Activated CD4-positive, alpha-beta memory T cell treated with anti-CD3 and anti-CD28 coated beads, Interleukin-2, amount 10 ng/mL, durations not matched to agents 7 days and 5 days (primary cell): ENCODE results near the gene KRT37. TPM values are rescaled to one million over a fixed set of nuclear protein-coding genes. Genes with fewer than 3 reads are reported as not detected.
"Not testable (repeated sequence)": the region's sequence is repeated elsewhere in the genome, so short reads cannot be mapped to it uniquely, and the experiment has no call there.

Experiments
- CTCF ChIA-PET: fragments of 350-600 bp; sonication (Branson Sonifier 250); formaldehyde crosslinking; loops from one replicate; lab custom pipeline; 2021; ENCODE audit warnings: antibody characterized with exemption, inconsistent platforms; lab: Charles Lee
- POLR2A ChIA-PET: fragments of 350-600 bp; sonication (Branson Sonifier 250); formaldehyde crosslinking; loops from one replicate; lab custom pipeline; 2021; ENCODE audit warnings: antibody characterized with exemption; lab: Charles Lee
- DNase-seq: peaks from one replicate; pipeline ENCODE4 v3.0.0-alpha.2; 2020
- H3K27ac Mint-ChIP-seq: one replicate; pipeline ENCODE4 v1.8.0; 2021; ENCODE audit warnings: mild to moderate bottlenecking, mixed read lengths
- H3K27me3 Mint-ChIP-seq: one replicate; pipeline ENCODE4 v1.8.0; 2021; ENCODE audit warnings: mixed read lengths
- H3K36me3 Mint-ChIP-seq: one replicate; pipeline ENCODE4 v1.8.0; 2021; ENCODE audit warnings: low read depth, mixed read lengths
- H3K4me1 Mint-ChIP-seq: one replicate; pipeline ENCODE4 v1.8.0; 2021; ENCODE audit warnings: mixed read lengths
- H3K4me3 Mint-ChIP-seq: one replicate; pipeline ENCODE4 v1.8.0; 2021; ENCODE audit warnings: mild to moderate bottlenecking, mixed read lengths
- H3K9me3 Mint-ChIP-seq: one replicate; pipeline ENCODE4 v1.8.0; 2021; ENCODE audit warnings: mixed read lengths
- total RNA-seq, 2 experiments: library from RNA; stranded (reverse); gene quantifications; one replicate each; pipeline ENCODE4 v1.2.3, GENCODE V29; 2021

KRT37 gene
- total RNA-seq, 2 experiments from 2014 or later, result not detected

DNA sequence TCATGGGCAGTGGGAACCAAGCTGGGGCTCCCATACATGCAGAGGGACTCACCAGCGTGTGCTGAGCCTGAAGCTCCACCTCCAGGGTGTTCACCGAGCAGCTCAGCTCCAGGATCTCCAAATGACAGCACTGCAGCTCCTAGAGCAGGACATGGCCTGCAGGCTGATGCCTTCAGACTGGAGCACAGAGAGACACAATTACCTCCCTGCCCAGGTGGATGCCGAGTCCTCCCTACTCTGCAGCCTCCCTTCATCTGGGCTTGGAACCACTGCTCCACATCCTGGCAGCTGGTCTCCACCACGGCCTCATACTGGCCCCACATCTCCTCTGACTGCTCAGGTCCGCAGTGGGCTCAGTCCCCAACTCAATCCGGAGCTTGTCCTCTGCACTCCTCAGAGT is 24.6 kb upstream of the KRT37 start:
- Mint-ChIP-seq H3K27me3 (peaks cover 3% of the 10 kb centered on the region), H3K4me3 (no peak overlapping the region), H3K9me3 (no peaks in the 10 kb centered on the region), H3K4me1 (no peaks in the 10 kb centered on the region), H3K36me3 (no peaks in the 10 kb centered on the region), H3K27ac (no peak overlapping the region)
- ChIA-PET CTCF (no interaction called here), POLR2A (no interaction called here)
- no peak for DNase-seq

DNA sequence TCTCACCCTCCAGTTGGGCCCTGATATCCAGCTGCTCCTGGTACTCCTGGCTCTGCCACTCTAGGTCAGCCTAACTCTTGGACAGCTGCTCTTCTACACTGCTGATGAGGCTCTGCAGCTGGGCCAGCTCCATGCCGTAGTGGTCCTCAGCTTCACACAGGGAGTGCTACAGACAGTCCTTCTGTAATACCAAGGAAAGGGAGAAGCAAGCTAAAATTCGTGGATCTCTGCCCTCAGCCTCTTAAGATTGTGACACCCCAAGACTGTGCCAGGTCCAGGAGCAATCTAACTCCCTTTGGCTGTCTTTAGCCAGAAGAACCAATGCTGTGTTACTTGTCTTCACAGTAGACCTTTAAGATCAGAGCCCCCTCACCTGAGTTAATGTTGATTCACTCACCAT is 24.1 kb upstream of the KRT37 start:
- Mint-ChIP-seq H3K4me1 (no peaks in the 10 kb centered on the region), H3K9me3 (no peaks in the 10 kb centered on the region), H3K27me3 (peaks cover 3% of the 10 kb centered on the region), H3K4me3 (no peak overlapping the region), H3K36me3 (no peaks in the 10 kb centered on the region), H3K27ac (no peak overlapping the region)
- POLR2A ChIA-PET, result no interaction called here
- CTCF ChIA-PET, result no interaction called here
- no peak for DNase-seq

DNA sequence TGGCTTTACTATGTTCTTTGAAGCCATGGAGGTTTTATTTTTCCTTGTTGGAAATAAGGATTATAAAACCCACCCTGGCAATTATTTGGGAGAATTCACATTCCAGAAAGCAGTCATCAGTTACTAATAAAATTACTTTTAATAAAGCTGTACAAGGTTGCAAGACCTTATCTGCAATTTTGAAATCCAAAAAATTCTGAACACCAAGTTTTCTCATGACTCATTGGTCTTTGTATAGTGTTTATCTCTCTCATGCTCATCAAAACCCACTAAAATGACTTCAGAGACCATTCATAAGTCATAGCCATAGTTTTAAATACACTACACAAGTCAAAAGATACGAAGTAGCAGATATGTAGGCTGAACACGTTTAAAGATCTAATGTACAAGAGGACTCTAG is 22.4 kb upstream of the KRT37 start:
- ChIA-PET POLR2A (no interaction called here), CTCF (no interaction called here)
- Mint-ChIP-seq H3K9me3 (no peaks in the 10 kb centered on the region), H3K36me3 (no peaks in the 10 kb centered on the region), H3K27ac (no peak overlapping the region), H3K4me3 (no peak overlapping the region), H3K4me1 (no peaks in the 10 kb centered on the region), H3K27me3 (peaks cover 5% of the 10 kb centered on the region)
- DNase-seq, result no peak

DNA sequence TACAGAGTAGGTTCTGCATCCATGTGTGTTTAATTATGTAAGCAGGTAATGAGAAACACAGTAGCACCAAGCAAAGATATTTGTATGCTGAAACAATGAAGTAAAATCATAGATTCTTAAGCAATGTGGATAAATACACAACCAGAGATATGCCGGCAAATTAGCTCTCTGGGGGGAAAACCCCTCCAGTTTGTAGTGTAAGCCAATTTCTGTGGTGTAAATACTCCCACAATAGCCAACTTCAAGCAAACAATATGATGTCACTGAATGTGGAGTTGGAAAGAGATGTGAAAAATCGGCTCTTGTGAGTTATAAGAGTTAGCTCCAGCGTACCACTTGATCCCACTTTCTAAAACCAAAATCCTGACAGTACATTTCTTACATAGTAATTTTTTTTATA is 20.3 kb upstream of the KRT37 start:
- Mint-ChIP-seq H3K9me3 (no peaks in the 10 kb centered on the region), H3K4me3 (no peak overlapping the region), H3K36me3 (no peaks in the 10 kb centered on the region), H3K27me3 (peaks cover 5% of the 10 kb centered on the region), H3K4me1 (no peaks in the 10 kb centered on the region), H3K27ac (no peak overlapping the region)
- ChIA-PET CTCF (no interaction called here), POLR2A (no interaction called here)
- DNase-seq, result no peak

DNA sequence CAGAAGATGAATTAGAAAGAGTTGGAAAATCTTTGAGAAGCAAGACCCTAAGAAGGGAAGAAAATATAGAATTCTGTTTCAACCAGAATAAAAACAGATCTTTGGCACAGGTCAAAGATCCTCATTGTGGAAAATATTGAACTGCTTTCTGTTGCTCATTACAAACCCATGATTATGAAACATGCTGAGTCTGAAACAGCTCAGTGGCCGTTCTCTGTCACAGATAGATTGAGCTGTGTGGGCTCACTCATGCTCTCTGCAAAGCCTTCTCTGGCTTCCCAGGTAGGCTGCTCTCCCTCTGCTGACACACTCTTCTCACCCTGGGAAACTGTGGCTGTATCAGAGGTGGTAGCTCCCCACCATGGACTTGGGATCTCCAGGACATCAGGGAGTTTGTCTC is 19.8 kb upstream of the KRT37 start:
- Mint-ChIP-seq H3K4me1 (no peaks in the 10 kb centered on the region), H3K36me3 (no peaks in the 10 kb centered on the region), H3K4me3 (no peak overlapping the region), H3K9me3 (no peaks in the 10 kb centered on the region), H3K27me3 (peaks cover 5% of the 10 kb centered on the region), H3K27ac (no peak overlapping the region)
- no peak for DNase-seq
- CTCF ChIA-PET, result no interaction called here
- POLR2A ChIA-PET, result no interaction called here

DNA sequence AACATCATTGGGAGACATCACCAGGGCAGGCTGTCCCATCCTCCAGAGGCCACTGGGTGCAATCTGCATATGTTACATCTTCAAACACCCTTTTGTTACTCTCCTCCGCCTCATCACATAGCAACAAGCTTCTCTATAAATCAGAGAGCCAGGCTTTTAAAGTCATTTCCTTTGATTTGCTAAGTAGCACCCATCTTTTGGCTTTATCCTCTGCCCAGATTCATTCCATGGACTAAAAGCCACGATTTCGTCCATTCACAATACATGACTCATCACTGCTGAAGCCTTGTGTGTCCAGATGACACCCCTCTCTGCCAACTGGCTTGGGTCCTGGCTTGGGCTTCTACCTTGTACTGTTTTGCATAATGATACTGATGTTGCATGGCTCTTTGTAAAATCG is 18.4 kb upstream of the KRT37 start:
- no peak overlapping the region for H3K4me3 Mint-ChIP-seq
- no peaks in the 10 kb centered on the region for H3K36me3 Mint-ChIP-seq
- no peaks in the 10 kb centered on the region for H3K4me1 Mint-ChIP-seq
- H3K27ac Mint-ChIP-seq, result no peak overlapping the region
- H3K9me3 Mint-ChIP-seq, result no peaks in the 10 kb centered on the region
- CTCF ChIA-PET, result no interaction called here
- peaks cover 5% of the 10 kb centered on the region for H3K27me3 Mint-ChIP-seq
- POLR2A ChIA-PET, result no interaction called here
- no peak for DNase-seq

DNA sequence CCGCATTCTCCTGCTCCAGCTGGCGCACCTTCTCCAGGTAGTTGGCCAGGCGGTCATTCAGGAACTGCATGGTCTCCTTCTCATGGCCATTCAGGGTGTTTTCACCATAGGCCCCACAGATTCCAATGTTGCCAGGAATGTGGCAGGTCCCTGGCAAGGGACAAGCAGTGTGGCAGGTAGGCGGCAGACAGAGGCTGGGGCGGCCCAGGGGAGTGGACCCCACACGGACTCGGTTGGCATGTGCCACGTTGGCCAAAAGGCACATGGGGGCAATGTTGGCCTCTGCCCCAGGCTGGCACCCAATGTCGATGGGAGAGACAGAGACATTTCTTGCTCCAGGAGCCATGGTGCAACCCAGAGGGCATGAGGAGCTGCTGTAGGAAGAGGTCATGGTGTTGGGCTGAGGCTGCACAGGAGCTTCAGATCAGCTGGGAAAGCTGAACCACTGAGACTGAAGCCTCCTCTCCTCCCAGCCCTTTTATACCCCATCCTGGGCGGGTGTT is 16.2 kb upstream of the KRT37 start, which contains the start of gene KRT38:
Gene KRT38, minus strand, starts transcription at position 453 of the 503 bp plus-strand sequence. Its CDS starts 62 bp downstream, at position 391.
- no peak within 1 kb of the TSS for H3K27ac Mint-ChIP-seq
- H3K27me3 Mint-ChIP-seq, result peaks cover 3% of the 10 kb centered on the region
- H3K4me1 Mint-ChIP-seq, result no peaks in the 10 kb centered on the region
- DNase-seq, result no peak
- ChIA-PET POLR2A (no interaction called here), CTCF (no interaction called here)
- H3K9me3 Mint-ChIP-seq, result no peaks in the 10 kb centered on the region
- H3K36me3 Mint-ChIP-seq, result no peaks in the 10 kb centered on the region
- no peak within 1 kb of the TSS for H3K4me3 Mint-ChIP-seq

DNA sequence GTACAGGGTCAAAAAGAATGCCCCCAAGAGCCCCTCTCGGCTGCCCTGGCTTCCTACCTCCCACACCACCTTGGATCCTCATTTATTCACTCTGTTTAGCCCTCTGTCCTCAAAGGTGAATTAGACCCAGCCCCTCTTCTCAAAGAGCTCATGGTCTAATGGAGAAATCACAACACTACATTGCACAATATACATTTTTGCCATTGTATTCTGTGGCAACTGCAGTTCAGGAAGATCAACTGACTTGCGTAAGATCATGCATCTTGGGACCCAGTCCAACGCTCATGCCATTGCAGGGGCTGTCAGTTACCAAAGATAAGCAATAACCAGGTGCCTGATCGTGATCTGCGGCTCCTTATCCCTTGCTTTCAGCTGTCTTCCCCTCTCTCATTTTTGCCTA is 15.0 kb upstream of the KRT37 start:
- POLR2A ChIA-PET, result no interaction called here
- Mint-ChIP-seq H3K36me3 (no peaks in the 10 kb centered on the region), H3K9me3 (no peaks in the 10 kb centered on the region), H3K27me3 (peaks cover 3% of the 10 kb centered on the region), H3K4me3 (no peak overlapping the region), H3K4me1 (no peaks in the 10 kb centered on the region), H3K27ac (no peak overlapping the region)
- CTCF ChIA-PET, result no interaction called here
- DNase-seq, result no peak

DNA sequence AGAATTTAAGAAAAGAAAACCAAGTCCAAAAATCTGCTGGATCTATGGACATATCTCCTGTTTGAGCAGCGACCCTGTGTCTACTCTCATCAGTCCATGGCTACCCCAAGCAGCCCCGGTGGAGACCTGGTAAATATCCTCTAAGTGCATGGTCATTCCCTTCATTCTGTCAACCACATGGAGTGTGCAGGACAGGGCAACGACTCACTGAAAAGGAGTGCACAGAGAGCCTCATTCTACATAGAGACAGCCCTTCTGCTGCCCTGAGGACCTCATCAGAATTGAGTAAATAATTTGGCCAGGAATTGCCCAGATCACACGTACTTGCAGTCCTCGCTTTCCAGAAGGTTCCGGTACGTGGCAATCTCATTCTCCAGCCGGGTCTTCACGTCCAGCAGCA is 13.4 kb upstream of the KRT37 start:
- H3K36me3 Mint-ChIP-seq, result no peaks in the 10 kb centered on the region
- H3K27me3 Mint-ChIP-seq, result peaks cover 1% of the 10 kb centered on the region
- H3K4me3 Mint-ChIP-seq, result no peak overlapping the region
- CTCF ChIA-PET, result no interaction called here
- POLR2A ChIA-PET, result no interaction called here
- no peak for DNase-seq
- no peaks in the 10 kb centered on the region for H3K9me3 Mint-ChIP-seq
- H3K4me1 Mint-ChIP-seq, result no peaks in the 10 kb centered on the region
- no peak overlapping the region for H3K27ac Mint-ChIP-seq

DNA sequence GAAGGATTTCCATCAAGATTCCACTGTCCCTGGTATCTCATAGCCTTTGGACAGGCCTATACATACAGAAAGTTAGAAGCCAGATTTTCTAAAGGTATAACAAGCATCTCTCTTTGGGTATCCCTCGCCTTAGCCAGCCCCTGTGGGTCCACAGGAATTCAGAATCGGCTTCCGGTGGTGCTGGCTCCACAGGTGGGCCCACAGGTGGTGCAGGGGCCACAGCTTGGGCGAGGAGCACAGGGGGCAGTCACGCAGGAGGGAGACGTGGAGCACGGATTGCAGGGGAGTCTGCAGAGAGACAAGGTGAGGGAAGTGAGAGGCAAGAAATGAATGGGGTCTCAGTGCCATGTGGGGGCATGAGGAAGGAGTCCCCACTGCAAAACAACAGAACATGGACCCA is 12.9 kb upstream of the KRT37 start:
- no peaks in the 10 kb centered on the region for H3K4me1 Mint-ChIP-seq
- CTCF ChIA-PET, result no interaction called here
- H3K9me3 Mint-ChIP-seq, result no peaks in the 10 kb centered on the region
- POLR2A ChIA-PET, result no interaction called here
- H3K36me3 Mint-ChIP-seq, result no peaks in the 10 kb centered on the region
- no peak overlapping the region for H3K4me3 Mint-ChIP-seq
- DNase-seq, result no peak
- H3K27me3 Mint-ChIP-seq, result peaks cover 1% of the 10 kb centered on the region
- H3K27ac Mint-ChIP-seq, result no peak overlapping the region

DNA sequence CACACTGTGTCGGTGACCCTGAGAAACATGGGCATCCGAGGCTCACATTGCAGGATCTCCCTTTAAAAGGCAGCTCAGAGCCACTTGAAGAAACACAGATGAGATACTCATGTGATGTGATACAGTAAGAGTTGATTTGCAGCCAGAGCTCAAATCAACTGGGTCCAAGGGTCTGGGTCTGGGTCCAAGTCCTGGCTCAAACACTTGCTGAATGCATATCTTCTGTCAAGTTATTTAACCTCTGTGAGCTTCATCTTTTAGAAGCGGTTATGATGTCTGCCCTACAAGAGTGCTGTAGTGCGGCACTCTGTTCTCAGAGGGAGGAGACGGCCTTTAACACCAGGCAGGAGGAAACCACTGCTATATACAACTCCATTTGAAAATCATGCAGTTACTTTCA is 10.0 kb upstream of the KRT37 start:
- no peak overlapping the region for H3K27ac Mint-ChIP-seq
- CTCF ChIA-PET, result no interaction called here

DNA sequence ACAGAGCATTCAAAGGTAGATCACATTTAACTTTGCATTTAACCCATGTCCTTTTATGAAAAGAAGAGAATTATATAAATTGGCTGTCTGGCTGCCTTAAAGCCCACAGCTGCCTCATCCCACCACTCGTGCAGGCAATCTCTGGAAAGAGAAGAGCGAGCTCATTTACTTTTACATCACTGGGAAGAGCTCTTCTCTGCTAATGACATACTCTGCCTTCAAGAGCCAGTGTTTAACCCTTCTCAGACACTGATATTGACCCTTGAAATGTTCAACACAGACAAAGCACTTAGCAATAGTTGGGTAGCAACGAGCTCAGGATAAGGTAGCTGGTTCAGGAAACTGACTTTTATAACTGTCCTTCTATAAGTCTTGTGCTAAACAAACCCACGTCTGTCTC is 9.6 kb upstream of the KRT37 start:
- ChIA-PET CTCF (no interaction called here), POLR2A (no interaction called here)
- no peak overlapping the region for H3K27ac Mint-ChIP-seq
- no peaks in the 10 kb centered on the region for H3K9me3 Mint-ChIP-seq
- no peak for DNase-seq
- peaks cover 2% of the 10 kb centered on the region for H3K27me3 Mint-ChIP-seq
- H3K4me1 Mint-ChIP-seq, result no peaks in the 10 kb centered on the region
- no peak overlapping the region for H3K4me3 Mint-ChIP-seq
- no peaks in the 10 kb centered on the region for H3K36me3 Mint-ChIP-seq

More for the DNA sequence above, 10.0 kb upstream of the KRT37 start:
- Mint-ChIP-seq H3K9me3 (no peaks in the 10 kb centered on the region), H3K4me3 (no peak overlapping the region), H3K36me3 (no peaks in the 10 kb centered on the region), H3K27me3 (peaks cover 2% of the 10 kb centered on the region), H3K4me1 (no peaks in the 10 kb centered on the region)
- POLR2A ChIA-PET, result no interaction called here
- DNase-seq, result no peak

DNA sequence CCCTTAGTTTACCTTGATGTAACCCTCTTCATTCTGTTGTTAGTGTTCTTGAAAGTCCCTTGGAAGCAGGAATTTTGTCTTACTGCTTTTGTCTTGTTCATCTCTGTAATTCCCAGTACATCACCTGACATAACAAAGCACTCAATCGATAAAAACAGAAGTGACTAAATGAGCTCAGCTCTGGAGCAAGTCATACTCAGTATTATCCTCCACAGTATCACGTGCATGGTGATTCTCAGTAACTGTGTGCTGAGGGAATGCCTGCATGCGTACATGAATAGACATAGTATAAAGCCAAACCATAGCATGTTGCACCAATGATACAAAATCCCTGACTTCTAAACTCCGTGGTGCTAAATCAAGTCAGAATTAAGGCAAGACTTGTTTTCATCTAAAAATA is 9.2 kb upstream of the KRT37 start:
- ChIA-PET CTCF (no interaction called here), POLR2A (interaction anchor here (0.6 kb wide), 1 partner anchor 567 kb away, joined by 3 read pairs; no protein-coding TSS in a partner anchor)
- no peak overlapping the region for H3K4me3 Mint-ChIP-seq

DNA sequence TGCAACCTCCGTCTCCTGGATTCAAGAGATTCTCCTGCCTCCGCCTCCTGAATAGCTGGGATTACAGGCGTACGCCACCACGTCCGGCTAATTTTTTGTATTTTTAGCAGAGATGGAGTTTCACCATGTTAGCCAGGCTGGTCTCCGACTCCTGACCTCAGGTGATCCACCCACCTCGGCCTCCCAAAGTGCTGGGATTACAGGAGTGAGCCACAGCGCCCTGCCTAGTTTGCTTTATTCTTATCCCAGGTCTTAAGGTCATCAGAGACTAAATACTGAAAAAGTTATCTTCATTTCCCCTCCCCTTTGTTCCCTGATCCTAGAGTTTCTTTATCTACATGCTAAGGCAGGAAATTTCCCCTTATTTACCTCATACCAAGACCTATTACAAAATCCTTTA is 6.0 kb upstream of the KRT37 start:
- H3K4me1 Mint-ChIP-seq, H3K9me3 Mint-ChIP-seq, H3K27ac Mint-ChIP-seq, DNase-seq, CTCF ChIA-PET, H3K27me3 Mint-ChIP-seq, H3K36me3 Mint-ChIP-seq, H3K4me3 Mint-ChIP-seq, POLR2A ChIA-PET: not testable (repeated sequence)

More for the DNA sequence above, 9.2 kb upstream of the KRT37 start:
- H3K27ac Mint-ChIP-seq, result no peak overlapping the region
- H3K9me3 Mint-ChIP-seq, result no peaks in the 10 kb centered on the region
- peaks cover 2% of the 10 kb centered on the region for H3K27me3 Mint-ChIP-seq
- H3K36me3 Mint-ChIP-seq, result no peaks in the 10 kb centered on the region
- DNase-seq, result no peak
- no peaks in the 10 kb centered on the region for H3K4me1 Mint-ChIP-seq
